NT2/D1 (cell line): ENCODE data around the gene TSC22D3.

Source experiments
- DNase-seq: peaks from one replicate; pipeline ENCODE4 v3.0.0-alpha.2; 2011; ENCODE audit warnings: low read depth, low spot score
- H3K27me3 ChIP-seq: 2 replicates; pipeline ENCODE4 v1.6.0; 2011; ENCODE audit warnings: mild to moderate bottlenecking; ENCODE audit not compliant: insufficient read length, insufficient read depth
- H3K36me3 ChIP-seq: 2 replicates; pipeline ENCODE4 v1.6.1; 2011; ENCODE audit warnings: mild to moderate bottlenecking, low read length, mixed read lengths; ENCODE audit not compliant: insufficient read depth, insufficient read length
- H3K4me1 ChIP-seq: 2 replicates; pipeline ENCODE4 v1.5.1; 2011; ENCODE audit not compliant: insufficient read depth, insufficient read length
- H3K4me3 ChIP-seq: 2 replicates; pipeline ENCODE4 v1.5.1; 2011; ENCODE audit warnings: low read depth; ENCODE audit not compliant: insufficient read length
- H3K9ac ChIP-seq: 2 replicates; pipeline ENCODE4 v1.6.0; 2011; ENCODE audit warnings: low read depth; ENCODE audit not compliant: insufficient read length
- H3K9me3 ChIP-seq: 2 replicates; pipeline ENCODE4 v1.5.1; 2011; ENCODE audit warnings: mild to moderate bottlenecking, low read length; ENCODE audit not compliant: insufficient read depth
- SUZ12 ChIP-seq: IDR thresholded peaks from 2 replicates; pipeline ENCODE4 v1.6.1; 2011; ENCODE audit not compliant: insufficient read length, insufficient read depth; ENCODE audit errors: extremely low read depth
- YY1 ChIP-seq: IDR thresholded peaks from 2 replicates; pipeline ENCODE4 v1.6.1; 2011; ENCODE audit not compliant: insufficient read length, insufficient read depth
- ZNF274 ChIP-seq: IDR thresholded peaks from 2 replicates; pipeline ENCODE4 v1.6.1; 2011; ENCODE audit warnings: mild to moderate bottlenecking, low read depth, low read length

Gene TSC22D3

GRCh38 chrX:107715331-107716117 lies 60.1 kb downstream of the TSC22D3 start:
- TF ChIP-seq SUZ12 (no peak), YY1 (no peak), ZNF274 (no peak)
- Histone ChIP-seq H3K4me3 (peak overlapping the region; percentile 68), H3K9ac (peak overlapping the region; percentile 81), H3K4me1 (peaks cover 18% of the 10 kb centered on the region), H3K27me3 (no peaks in the 10 kb centered on the region), H3K36me3 (peaks cover 30% of the 10 kb centered on the region), H3K9me3 (no peaks in the 10 kb centered on the region)
- DNase-seq: no peak

GRCh38 chrX:107714206-107714891 lies 61.2 kb downstream of the TSC22D3 start:
- Histone ChIP-seq H3K9ac (no peak overlapping the region), H3K4me1 (peaks cover 18% of the 10 kb centered on the region)
- no peak for DNase-seq

DNA sequence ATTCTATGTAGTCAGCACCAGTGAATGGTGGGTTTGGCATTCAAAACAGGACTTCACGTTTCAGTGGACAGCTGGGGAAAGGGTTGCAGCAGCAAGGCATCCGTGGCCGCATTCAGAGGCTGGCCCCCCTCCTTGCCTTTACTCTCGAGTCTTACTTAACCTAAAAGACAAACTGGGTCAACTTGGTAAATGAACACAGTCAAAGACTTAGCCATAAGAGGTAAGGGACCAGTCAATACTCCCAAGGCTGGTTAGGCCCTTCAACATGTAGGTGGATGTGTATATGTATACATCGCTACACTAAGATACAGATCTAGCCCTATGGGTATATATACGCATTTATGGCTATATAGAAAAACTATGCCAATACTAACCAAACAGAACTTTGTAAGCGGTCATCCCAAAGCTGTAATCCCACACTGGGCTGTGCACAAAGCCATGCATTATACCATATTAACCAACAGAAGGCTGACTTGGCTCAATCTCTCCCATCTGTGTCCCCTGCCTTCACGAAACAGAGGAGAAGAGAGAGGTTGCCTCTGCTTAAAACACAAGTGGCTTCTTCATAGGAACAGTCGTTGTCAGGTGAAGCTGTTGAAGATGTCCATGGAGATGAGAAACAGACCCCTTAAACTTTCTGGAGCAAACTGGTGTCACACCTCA lies 61.9 kb downstream of the TSC22D3 start:
- no peak for TF ChIP-seq YY1
- no peak for TF ChIP-seq SUZ12
- TF ChIP-seq ZNF274: no peak
- Histone ChIP-seq H3K9ac (no peak overlapping the region), H3K27me3 (no peaks in the 10 kb centered on the region), H3K9me3 (no peaks in the 10 kb centered on the region), H3K4me1 (peaks cover 18% of the 10 kb centered on the region), H3K36me3 (peaks cover 30% of the 10 kb centered on the region), H3K4me3 (no peak overlapping the region)
- no peak for DNase-seq

More at GRCh38 chrX:107714206-107714891, 61.2 kb downstream of the TSC22D3 start:
- H3K9me3 ChIP-seq: no peaks in the 10 kb centered on the region
- no peak overlapping the region for H3K4me3 ChIP-seq
- TF ChIP-seq YY1: no peak
- H3K36me3 ChIP-seq: peaks cover 30% of the 10 kb centered on the region
- no peaks in the 10 kb centered on the region for H3K27me3 ChIP-seq

DNA sequence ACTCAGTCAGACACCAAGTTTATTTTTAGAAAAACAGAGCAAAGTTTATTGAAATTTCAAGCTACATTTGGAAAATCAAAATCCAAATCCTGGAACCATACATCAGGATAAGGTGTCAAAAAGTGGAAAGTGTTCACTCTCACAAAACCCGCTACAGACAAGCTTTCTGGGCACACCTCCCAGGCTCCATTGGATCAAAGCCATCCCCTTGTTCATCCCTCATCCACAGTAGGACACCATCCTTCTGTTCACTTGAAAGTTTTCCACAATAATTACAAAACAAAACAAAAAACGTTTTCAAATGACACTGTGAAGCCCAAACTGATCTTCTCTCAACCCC lies 62.4 kb downstream of the TSC22D3 start:
- Histone ChIP-seq H3K9me3 (no peaks in the 10 kb centered on the region), H3K27me3 (no peaks in the 10 kb centered on the region), H3K9ac (no peak overlapping the region), H3K36me3 (peaks cover 30% of the 10 kb centered on the region), H3K4me3 (no peak overlapping the region), H3K4me1 (peaks cover 15% of the 10 kb centered on the region)
- DNase-seq: no peak
- TF ChIP-seq YY1: no peak
- no peak for TF ChIP-seq ZNF274
- no peak for TF ChIP-seq SUZ12

DNA sequence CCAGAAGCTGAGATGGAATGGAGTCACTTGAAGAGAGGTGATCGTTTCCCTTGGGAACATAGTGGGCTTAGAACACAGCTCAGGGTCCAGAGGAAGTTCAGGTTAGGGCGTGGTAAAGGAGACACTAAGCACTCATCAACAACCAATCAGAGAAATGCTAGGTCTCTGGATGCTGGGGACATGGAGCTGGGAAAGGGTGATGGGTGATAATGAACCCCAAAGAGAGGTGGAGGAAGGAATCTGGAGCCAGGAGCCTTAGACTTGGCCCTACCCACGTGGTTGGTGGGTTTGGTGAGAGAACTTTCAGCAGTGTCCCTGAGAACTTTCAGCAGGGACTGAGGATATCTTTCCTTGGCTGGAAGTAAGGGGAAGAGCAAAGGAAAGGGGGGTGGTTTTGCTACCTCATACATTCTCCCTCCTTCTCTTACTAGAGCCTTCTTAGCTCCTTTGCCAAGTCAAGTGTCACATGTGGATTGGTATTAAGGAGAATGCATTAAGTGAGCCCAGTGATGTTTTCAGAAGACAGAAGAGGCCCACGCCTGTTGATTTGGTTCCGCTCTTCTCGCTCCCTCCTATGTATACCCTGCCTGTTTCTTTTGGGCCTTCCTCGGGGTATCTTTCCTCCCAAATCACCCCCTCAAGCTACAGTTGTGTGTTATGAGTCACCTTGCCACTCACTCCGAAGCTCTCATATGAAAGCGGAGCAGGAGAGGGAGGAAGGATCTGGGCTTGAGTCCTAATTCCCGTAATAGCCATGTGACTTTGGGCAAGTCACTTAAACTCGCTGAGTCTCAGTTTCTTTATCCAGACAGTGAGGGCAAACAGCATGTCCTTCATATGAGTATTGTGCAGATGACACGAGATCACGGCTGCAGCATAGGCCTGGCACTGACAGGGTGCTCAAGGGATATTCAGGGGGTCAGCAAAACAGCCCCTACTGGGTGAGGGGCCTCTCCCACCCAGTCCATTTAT lies 63.1 kb downstream of the TSC22D3 start:
- Histone ChIP-seq H3K9ac (no peak overlapping the region), H3K4me1 (peaks cover 13% of the 10 kb centered on the region), H3K4me3 (no peak overlapping the region), H3K9me3 (no peaks in the 10 kb centered on the region), H3K27me3 (no peaks in the 10 kb centered on the region), H3K36me3 (peaks cover 30% of the 10 kb centered on the region)
- DNase-seq: no peak
- TF ChIP-seq ZNF274 (no peak), SUZ12 (no peak), YY1 (no peak)

- H3K27me3 ChIP-seq: no peaks in the 10 kb centered on the region
- H3K9ac ChIP-seq: no peak overlapping the region
- H3K4me3 ChIP-seq: no peak overlapping the region
- no peak for TF ChIP-seq SUZ12
- TF ChIP-seq YY1: no peak
- TF ChIP-seq ZNF274: no peak
- peaks cover 11% of the 10 kb centered on the region for H3K4me1 ChIP-seq
- no peak for DNase-seq
- no peaks in the 10 kb centered on the region for H3K9me3 ChIP-seq
- H3K36me3 ChIP-seq: peaks cover 30% of the 10 kb centered on the region
Observed at GRCh38 chrX:107711521-107712181, 63.9 kb downstream of the TSC22D3 start.
